GM21526 (cell line): Measurements from ENCODE around the gene SND1.
"Not testable (repeated sequence)": the region's sequence is repeated elsewhere in the genome, so short reads cannot be mapped to it uniquely, and the experiment has no call there.

Source experiments
- ATAC-seq: cut with Tn5 transposase; IDR thresholded peaks from one replicate; pipeline ENCODE4 v1.9.1; 2021; ENCODE audit warnings: moderate library complexity; ENCODE audit not compliant: unreplicated experiment, low FRiP score

Gene SND1

GRCh38 chr7:127900732-127901685 is 249.0 kb downstream of the SND1 start:
- no peak for ATAC-seq

- ATAC-seq = no peak
Observed at GRCh38 chr7:127901895-127902703, 250.1 kb downstream of the SND1 start.

GRCh38 chr7:127902753-127903152 is 250.8 kb downstream of the SND1 start:
- not testable (repeated sequence) for ATAC-seq

DNA sequence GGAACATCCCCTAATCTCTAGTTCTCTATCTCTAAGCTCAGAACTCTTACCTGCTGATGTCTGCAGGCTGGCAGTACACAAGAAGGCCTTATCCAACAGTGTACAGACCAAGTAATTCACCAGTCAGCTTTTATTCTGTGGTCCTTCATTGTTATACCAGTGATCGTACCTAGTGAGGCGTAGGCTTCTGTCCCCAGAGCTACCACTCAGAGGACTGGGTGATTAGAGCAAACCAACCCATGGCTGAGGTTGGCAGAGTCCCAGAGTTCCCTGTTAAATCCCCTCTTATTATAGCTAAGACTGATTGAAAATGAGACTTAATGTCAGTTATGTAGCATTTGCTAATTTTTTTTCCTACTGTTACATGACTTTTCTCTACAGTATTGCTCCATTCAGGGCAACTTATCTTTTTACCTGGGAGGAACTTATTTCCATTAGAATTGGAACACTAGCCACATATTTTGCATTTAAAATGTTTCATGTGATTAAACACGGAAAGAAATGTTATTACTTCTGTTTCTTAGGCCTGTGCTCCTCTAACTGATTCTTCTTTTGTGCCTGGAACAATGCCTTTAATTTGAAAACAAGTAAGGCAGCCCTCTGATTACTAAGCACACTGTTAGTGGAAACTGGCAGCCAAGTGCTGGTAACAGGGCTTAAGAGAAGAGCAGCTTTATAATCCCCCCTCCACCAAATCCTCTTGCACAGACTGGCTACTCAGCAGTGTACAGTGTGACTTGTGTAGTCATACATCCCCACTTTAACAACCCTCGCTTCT is 252.1 kb downstream of the SND1 start:
- no peak for ATAC-seq

DNA sequence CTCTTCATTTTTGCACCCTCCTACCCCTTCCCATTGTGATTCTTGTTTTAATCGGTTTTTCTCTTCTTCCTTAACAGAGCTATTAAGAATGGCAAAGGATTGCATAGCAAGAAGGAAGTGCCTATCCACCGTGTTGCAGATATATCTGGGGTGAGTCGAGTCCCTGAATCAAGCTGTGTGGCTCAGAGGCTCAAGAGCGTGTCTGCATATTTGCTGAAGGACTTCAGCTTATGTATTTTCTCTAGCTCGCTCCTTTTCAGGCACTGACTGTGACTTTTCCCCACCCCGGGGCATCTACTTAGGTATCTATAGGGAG is 252.6 kb downstream of the SND1 start:
- ATAC-seq = no peak

DNA sequence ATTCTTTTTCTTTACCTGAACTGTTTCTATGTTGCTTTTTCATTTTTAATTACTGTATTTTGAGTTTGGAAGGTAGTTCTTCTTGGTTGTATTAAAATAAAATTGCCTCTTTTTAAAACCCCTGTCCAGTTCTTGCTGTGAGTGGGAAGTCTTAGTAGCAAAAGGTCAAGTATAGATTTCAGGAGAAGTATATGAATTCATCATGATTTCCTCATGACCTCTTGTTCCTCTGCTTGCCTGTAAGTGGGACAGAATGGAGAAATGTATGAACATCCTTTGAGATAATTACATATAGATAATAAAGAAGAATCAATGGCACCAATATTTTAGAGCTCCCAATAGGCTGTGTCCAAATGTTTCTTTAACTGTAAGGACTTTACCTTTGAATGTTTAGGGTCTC is 253.0 kb downstream of the SND1 start:
- no peak for ATAC-seq

- ATAC-seq = no peak
Observed at GRCh38 chr7:127905491-127906330, 253.7 kb downstream of the SND1 start.

DNA sequence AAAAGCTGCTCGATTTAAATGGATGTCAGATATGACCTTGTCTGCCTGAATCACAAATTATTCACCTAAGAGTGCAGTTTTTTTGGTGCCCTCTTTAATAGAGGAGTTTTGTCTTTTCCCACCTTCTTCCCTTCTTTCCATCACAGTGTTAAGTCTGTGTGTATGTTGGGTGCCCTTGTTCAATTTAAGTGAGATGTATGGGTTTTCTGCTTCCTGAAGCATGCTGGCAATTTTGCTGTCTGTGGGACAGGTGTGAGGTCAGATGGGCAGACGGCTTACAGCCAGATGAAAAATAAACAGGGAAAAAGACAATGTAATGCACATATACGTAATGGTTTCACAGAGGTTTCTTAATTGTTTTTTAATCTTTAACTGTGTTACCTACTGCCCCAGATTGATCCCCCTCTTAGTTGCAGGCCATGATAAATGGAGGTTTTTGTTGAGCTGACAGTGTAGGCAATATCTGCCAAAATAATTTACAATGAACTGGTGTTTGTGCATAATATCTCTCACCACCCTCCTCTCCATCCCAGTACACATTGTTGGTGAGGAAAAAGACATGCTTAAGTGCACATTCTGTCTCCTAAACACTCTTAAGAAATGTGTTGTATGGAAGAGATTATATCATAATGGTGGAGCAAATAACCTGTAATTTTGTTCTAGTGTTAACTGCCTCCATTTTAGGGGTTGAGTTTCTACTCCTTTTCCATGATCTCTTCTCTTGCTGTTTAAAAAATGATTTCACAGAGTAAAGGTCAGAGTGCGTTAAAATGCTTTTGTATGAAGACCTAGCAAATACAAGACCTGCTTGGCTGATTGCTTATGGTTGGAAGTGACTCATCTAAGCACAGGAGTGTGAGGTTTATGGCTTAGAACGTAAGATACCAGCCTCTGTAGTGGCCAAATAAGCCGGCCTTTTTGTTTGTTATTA is 255.4 kb downstream of the SND1 start:
- ATAC-seq = no peak

DNA sequence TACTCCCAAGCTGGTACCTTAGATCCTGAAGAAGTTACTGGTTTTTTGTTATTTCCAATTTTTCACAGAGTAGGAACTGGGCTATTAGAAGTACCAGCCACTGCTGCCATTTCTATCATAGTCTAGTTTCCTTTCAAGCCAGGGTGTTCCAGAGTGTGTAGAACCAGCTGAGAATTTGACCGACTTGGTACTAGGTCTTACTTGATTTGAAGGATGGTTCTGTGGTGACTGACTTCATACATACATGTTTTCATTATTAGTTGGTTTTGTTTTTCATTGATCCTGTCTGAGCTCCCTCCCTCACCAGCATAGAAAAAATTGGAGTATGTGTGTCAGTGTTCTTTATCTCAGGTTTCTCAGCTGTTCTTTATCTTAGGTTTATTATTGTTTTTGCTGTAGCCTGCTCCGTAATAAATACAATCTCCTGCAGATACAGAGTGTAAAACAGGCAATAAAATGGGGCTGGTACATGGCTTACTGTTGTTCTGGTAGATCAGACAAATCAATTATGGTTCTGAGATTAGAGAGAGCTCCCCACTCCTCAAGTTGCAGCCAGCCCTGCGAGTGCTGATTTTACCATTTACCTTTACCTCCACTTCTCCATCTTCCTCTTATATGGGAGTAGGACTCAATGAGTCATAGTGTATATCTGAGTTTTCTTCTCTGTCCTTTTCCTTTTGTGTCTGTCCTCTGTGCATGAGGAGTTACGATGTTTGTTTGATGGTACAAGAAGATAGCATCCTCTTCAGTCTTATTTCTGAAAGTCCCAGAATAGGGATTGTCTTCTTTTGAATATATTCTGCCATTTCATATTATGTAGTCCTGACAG is 256.6 kb downstream of the SND1 start:
- no peak for ATAC-seq

DNA sequence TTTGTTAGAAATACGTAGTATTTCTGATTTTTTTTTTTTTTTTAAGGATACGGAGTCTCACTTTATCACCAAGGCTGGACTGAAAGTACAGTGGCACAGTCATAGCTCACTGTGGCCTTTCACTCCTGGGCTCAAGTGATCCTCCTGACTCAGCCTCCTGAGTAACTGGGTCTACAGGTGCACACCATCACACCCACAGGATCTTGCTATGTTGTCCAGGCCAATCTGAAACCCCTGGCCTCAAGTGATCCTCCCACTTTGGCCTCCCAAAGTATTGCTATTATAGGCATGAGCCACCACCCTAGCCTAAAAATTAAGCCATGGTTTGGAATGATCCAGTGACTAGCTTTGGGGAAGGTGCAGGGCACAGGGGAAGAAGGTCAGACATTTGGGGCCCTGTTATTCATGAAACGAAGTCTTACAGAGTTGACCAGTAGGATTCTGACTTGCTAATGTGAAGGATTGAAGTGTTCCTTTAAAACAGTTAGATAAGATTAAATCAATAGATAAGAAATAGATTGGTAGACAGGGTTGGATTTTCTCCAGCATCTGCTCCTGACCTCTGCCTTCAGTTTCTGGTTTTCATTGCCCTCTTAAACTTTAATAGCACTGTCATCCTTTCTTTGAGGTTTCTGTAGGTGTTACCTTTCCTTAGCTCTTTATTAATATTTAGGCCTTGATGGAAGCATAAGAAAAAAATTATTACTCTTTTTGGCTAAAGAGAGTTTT is 257.6 kb downstream of the SND1 start:
- ATAC-seq = no peak

DNA sequence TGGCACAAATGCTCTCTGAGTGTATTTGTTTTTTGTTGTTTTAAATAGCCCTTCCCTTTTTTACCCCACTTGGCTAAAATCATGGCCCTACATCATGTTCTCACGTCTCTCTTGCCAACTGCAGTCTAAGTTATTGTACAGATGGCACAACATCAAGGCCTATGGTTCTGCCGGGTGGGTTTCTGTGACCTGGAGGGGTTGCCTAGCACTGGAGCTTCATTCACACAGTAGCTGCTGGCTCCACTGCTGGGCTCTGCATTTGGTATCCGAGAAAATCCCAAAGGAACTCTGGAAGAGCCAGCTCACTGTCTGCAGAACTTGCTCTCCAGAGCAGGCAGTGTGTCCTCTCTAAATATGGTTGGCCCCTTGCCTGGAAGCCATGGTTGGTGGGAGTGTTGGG is 258.7 kb downstream of the SND1 start:
- no peak for ATAC-seq

GRCh38 chr7:127911968-127912511 is 260.0 kb downstream of the SND1 start:
- ATAC-seq = peak; percentile 81

DNA sequence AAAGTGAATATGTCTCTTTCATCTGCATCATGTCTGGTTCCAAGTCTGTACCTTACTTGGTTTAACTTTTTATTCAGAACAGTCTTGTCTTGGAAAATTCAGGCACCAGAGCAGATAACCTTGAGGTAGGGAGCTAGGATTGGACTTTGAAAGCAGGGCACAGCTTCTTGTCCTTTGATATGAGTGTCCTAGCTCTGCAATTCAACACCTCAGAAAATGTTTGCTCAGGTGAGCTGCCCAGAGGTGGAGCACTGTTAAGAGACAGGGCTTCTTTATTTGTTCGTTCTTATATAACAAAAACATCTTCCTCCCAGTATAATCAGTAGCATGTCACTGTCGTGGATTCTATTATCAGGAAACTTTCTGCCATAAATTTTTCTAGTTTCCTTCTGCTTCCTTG is 260.9 kb downstream of the SND1 start:
- ATAC-seq = no peak

DNA sequence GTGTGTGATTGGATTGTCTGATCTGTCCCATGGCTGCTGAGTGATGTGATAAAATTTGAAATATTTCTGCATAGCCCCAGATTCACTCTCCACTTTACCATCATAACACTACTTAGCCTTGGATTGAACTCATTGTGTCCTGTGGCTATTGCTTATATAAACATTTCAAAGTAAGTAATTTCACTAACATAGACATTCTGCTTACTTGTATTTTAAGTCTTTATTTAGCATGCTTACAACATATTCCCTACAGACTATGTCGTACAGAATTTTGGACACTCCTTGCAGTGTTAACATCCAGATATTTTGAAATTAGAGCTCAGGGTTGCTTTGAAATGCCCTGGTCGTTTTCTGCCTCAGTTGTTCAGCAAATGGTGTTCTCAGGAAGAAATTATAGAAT is 261.7 kb downstream of the SND1 start:
- ATAC-seq = no peak

DNA sequence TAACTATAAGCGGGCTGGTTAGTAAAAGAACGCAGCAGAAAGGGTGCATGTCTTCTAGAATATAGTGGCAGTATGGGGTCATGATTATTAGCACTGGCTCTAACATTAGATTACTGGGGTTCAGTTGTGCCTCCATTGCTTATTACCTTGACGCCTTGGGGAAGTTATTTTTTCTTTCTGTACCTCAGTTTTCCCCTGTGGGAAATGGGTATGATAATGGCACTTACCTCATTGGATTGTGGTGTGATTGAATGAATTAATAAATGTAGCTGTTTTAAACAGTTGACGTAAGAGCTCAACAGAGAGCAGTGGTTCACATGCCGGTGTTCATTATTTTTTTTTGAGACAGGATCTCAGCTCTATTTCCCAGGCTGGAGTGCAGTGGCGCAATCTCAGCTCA is 262.7 kb downstream of the SND1 start:
- ATAC-seq = no peak

GRCh38 chr7:127916735-127917134 is 264.7 kb downstream of the SND1 start:
- no peak for ATAC-seq

- no peak for ATAC-seq
Observed at GRCh38 chr7:127918130-127918529, 266.1 kb downstream of the SND1 start.
